K562 (cell line): ENCODE results near the gene BICC1. TPM values are rescaled to one million over a fixed set of nuclear protein-coding genes. Genes with fewer than 3 reads are reported as not detected.

ENCODE experiments used
- ATAC-seq: fragments of 200-7000 bp; cut with Tn5 transposase; 3 replicates; pipeline ENCODE4 v1.9.1; 2020; ENCODE audit warnings: moderate library complexity
- BruUV-seq: library from RNA; stranded (reverse); fragments of 400-500 nt; replicated peaks from 2 replicates; lab custom pipeline; 2021; lab: Mats Ljungman, UMichigan
- CTCF ChIA-PET: fragments of 300-600 bp; formaldehyde crosslinking; extraction: SDS; loops from one replicate; lab custom pipeline; 2021; ENCODE audit warnings: low intra/inter-chr PET ratio; lab: Yijun Ruan, JAX
- POLR2A ChIA-PET: fragments of 300-600, 350-650 bp; sonication (Branson Sonifier 250); formaldehyde crosslinking; extraction: SDS; loops from one replicate; lab custom pipeline; 2021; ENCODE audit warnings: antibody characterized with exemption, inconsistent platforms; lab: Yijun Ruan, JAX
- DNase-seq, 4 experiments: peaks; one replicate each; pipeline versions ENCODE4 v3.0.0 to v3.0.0-alpha.2; 2011 to 2018; ENCODE audit warnings: low spot score in 3 of 4, mixed read lengths in 3 of 4; ENCODE audit errors: extremely low read depth in 1 of 4
- FAIRE-seq: peaks from 2 replicates; lab custom pipeline; 2011; peaks lifted over from hg19 to GRCh38; lab: Jason Lieb, UNC
- H2AFZ ChIP-seq: 2 replicates; pipeline ENCODE4 v1.6.0; 2011; ENCODE audit warnings: low read depth, low read length, control low read depth, inconsistent platforms
- H3K27ac ChIP-seq: fragments of 200-600 bp; 3 replicates; pipeline ENCODE4 v1.8.0; 2011; ENCODE audit warnings: low read depth, mild to moderate bottlenecking, control low read depth, inconsistent platforms, low read length, moderate library complexity, mixed read lengths; ENCODE audit errors: extremely low read depth
- H3K27me3 ChIP-seq, 2 experiments: fragments of 300-600 bp in 1 of 2; 2 replicates in 1 of 2; 3 replicates in 1 of 2; pipeline versions ENCODE4 v1.6.0 to v1.8.0; 2011; ENCODE audit warnings: inconsistent platforms in 2 of 2, low read length in 2 of 2, mild to moderate bottlenecking in 1 of 2, mixed read lengths in 1 of 2, moderate library complexity in 1 of 2; ENCODE audit not compliant: control insufficient read depth in 2 of 2, insufficient read depth in 2 of 2
- H3K36me3 ChIP-seq: fragments of 300-600 bp; 3 replicates; pipeline ENCODE4 v1.8.0; 2011; ENCODE audit warnings: mild to moderate bottlenecking, low read length, inconsistent platforms; ENCODE audit not compliant: control insufficient read depth, insufficient read depth
- H3K4me1 ChIP-seq, 2 experiments: fragments of 200-600 bp in 1 of 2; replicated peaks in 1 of 2; 2 replicates in 1 of 2; 3 replicates in 1 of 2; pipeline versions ENCODE4 v1.5.1 to v1.8.0; 2011; ENCODE audit warnings: inconsistent platforms in 2 of 2, low read length in 2 of 2, mild to moderate bottlenecking in 1 of 2, mixed read lengths in 1 of 2, moderate library complexity in 1 of 2; ENCODE audit not compliant: control insufficient read depth in 2 of 2, insufficient read depth in 2 of 2
- H3K4me2 ChIP-seq: 2 replicates; pipeline ENCODE4 v1.6.1; 2011; ENCODE audit warnings: low read length, control low read depth, inconsistent platforms, mixed read lengths; ENCODE audit not compliant: insufficient read depth
- H3K4me3 ChIP-seq: fragments of 200-600 bp; sonication (generic), shearing (Covaris generic); 2 replicates; pipeline ENCODE4 v1.5.1; 2016; ENCODE audit warnings: control low read depth, inconsistent platforms
- H3K79me2 ChIP-seq: fragments of 200-600 bp; 3 replicates; pipeline ENCODE4 v1.8.0; 2011; ENCODE audit warnings: low read length, inconsistent platforms; ENCODE audit not compliant: control insufficient read depth, insufficient read depth
- H3K9ac ChIP-seq, 2 experiments: 2 replicates each; pipeline versions ENCODE4 v1.6.0 to v1.6.1; 2011; ENCODE audit warnings: low read depth in 2 of 2, low read length in 2 of 2, control low read depth in 1 of 2, inconsistent platforms in 1 of 2, mild to moderate bottlenecking in 1 of 2, mixed read lengths in 1 of 2; ENCODE audit not compliant: insufficient read depth in 1 of 2
- H3K9me1 ChIP-seq: one replicate; pipeline ENCODE4 v1.6.0; 2011; ENCODE audit warnings: inconsistent platforms, mild to moderate bottlenecking, low read length, moderate library complexity; ENCODE audit not compliant: control insufficient read depth, insufficient read depth
- H3K9me3 ChIP-seq: replicated peaks from 2 replicates; pipeline ENCODE4 v1.5.1; 2011; ENCODE audit warnings: low read depth, low read length, inconsistent platforms; ENCODE audit not compliant: control insufficient read depth, insufficient read depth
- H4K20me1 ChIP-seq: replicated peaks from 2 replicates; pipeline ENCODE4 v1.6.1; 2011; ENCODE audit warnings: low read length, inconsistent platforms, mixed read lengths; ENCODE audit not compliant: control insufficient read depth, insufficient read depth
- CBX3 ChIP-seq, 2 experiments: IDR thresholded peaks; 1 replicate in 1 of 2; 2 replicates in 1 of 2; pipeline ENCODE4 v1.6.1; 2012; ENCODE audit warnings: inconsistent platforms in 2 of 2, low read length in 2 of 2, borderline replicate concordance in 1 of 2, control low read depth in 1 of 2
- CREB5 ChIP-seq: fragments of 250-450 bp; sonication (Bioruptor Pico); IDR thresholded peaks from 2 replicates; pipeline ENCODE4 v1.5.0; 2020; ENCODE audit warnings: mild to moderate bottlenecking
- KDM4B ChIP-seq, 2 experiments: fragments of 450-650 bp in 1 of 2; sonication (generic) in 1 of 2; IDR thresholded peaks; 2 replicates each; pipeline ENCODE4 v1.6.1; 2016 to 2017; ENCODE audit warnings: borderline replicate concordance in 2 of 2, antibody characterized with exemption in 1 of 2, low read depth in 1 of 2, mild to moderate bottlenecking in 1 of 2
- TBL1XR1 ChIP-seq, 2 experiments: IDR thresholded peaks; 2 replicates each; pipeline ENCODE4 v1.6.1; 2012; ENCODE audit warnings: improper control_type of control experiment in 2 of 2, low read length in 2 of 2, mild to moderate bottlenecking in 1 of 2
- XRCC3 ChIP-seq: fragments of 450-650 bp; IDR thresholded peaks from 2 replicates; pipeline ENCODE4 v1.6.1; 2017; ENCODE audit warnings: mild to moderate bottlenecking, moderate library complexity
- in situ Hi-C: fragments of 300-500 bp; cut with MboI; formaldehyde crosslinking; loops from 4 replicates; pipeline ENCODE4 v1.15.0; 2018; ENCODE audit warnings: inconsistent platforms, mixed read lengths
- intact Hi-C: fragments of 100-400 bp; cut with micrococcal nuclease; formaldehyde crosslinking; loops from 2 replicates; pipeline ENCODE4 v1.14.2; 2022
- polyA plus RNA-seq, 8 experiments: library from polyadenylated mRNA; depleted of rRNA in 4 of 8; stranded (reverse) in 5 of 8; unstranded in 3 of 8; fragments of >200 nt; fragmentation: Nextera tagmentation in 2 of 8; fragmentation: Illumina TruSeq in 1 of 8; extraction: Ambion mirVana in 2 of 8; extraction: Trizol in 1 of 8; gene quantifications; 2 replicates each; pipeline versions ENCODE4 v1.2.1 to v1.2.3, GENCODE V29; 2011 to 2014; ENCODE audit warnings: inconsistent platforms in 1 of 8, missing spikeins in 1 of 8
- total RNA-seq, 7 experiments: library from RNA; depleted of rRNA in 6 of 7; stranded (reverse); fragments of >200 nt in 6 of 7; fragmentation: Illumina TruSeq in 2 of 7; extraction: Trizol in 2 of 7; gene quantifications; 2 replicates each; pipeline versions ENCODE4 v1.2.1 to v1.2.3, GENCODE V29; 2011 to 2021; ENCODE audit warnings: low replicate concordance in 1 of 7

Gene BICC1
- total and polyA plus RNA-seq, 9 of the 15 experiments (the other 6 are each of a cell fraction or from before 2014, with no cell fraction given), result not detected

DNA sequence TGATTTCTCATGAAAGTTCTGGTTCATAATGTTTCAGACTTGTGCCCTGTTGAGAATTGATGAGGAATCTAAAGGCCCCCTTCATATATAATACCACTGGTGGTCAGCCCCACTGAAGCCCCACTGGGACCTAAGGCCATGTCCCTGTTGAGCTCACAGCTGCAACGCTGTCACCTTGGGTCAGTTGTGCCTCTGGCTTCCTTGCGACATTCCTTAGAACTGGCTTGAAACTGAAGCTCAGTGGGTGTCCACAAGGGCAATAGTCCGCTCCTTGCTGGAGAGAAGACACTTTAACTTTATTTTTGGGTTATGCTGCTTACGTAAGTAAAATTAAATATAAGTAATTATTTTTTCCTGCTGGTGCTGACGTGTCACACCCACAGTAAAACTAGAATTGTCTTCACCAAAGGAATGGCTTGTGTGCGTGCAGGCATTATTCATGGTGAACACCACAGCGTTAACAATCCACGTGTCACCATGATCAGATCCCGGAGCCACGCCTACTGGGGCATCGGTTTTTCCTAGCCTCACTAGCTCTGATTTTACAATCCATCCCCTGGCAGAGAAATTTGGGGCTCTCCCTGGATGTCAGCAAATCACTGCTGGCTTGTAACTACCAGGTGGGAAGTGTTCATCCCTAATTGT is 66.5 kb downstream of the BICC1 start (continued):
- TF ChIP-seq CREB5 (no peak), KDM4B (IDR thresholded peaks at IDR 0.05; ENCODE audit: borderline replicate concordance in 2 of 2, low read depth in 1 of 2) (no peak)

GRCh38 chr10:58582045-58582444 is 69.4 kb downstream of the BICC1 start:
- in situ Hi-C loops (no loop called here), intact Hi-C loops (no loop called here)
- Histone ChIP-seq H3K4me1 (no peaks in the 10 kb centered on the region), H3K36me3 (no peaks in the 10 kb centered on the region), H3K27me3 (no peaks in the 10 kb centered on the region), H3K4me3 (no peak overlapping the region), H3K4me2 (no peak overlapping the region), H3K27ac (no peak overlapping the region), H2AFZ (no peak overlapping the region), H3K9me1 (no peaks in the 10 kb centered on the region), H3K9me3 (no peaks in the 10 kb centered on the region; the same call in 1 of the 2 replicates), H3K9ac (no peak overlapping the region), H4K20me1 (no peaks in the 10 kb centered on the region), H3K79me2 (no peaks in the 10 kb centered on the region)
- ChIA-PET CTCF (no interaction called here), POLR2A (no interaction called here)
- FAIRE-seq (no peak), ATAC-seq (no peak), DNase-seq (no peak)
- no TSS peak for BruUV-seq
- TF ChIP-seq CBX3 (IDR thresholded peaks at IDR 0.05; ENCODE audit: borderline replicate concordance in 1 of 2, low read length in 2 of 2) (no peak), TBL1XR1 (IDR thresholded peaks at IDR 0.05; ENCODE audit: low read length in 2 of 2) (no peak), XRCC3 (no peak)
